GM18867 (cell line): ENCODE measurements around the gene GRIN2A.

ENCODE experiments used
- ATAC-seq: cut with Tn5 transposase; IDR thresholded peaks from one replicate; pipeline ENCODE4 v1.9.1; 2021; ENCODE audit warnings: mild to moderate bottlenecking, moderate library complexity; ENCODE audit not compliant: unreplicated experiment

Gene GRIN2A

GRCh38 chr16:9708972-9709620, 473.1 kb downstream of the GRIN2A start:
- no peak for ATAC-seq

- ATAC-seq, result no peak
These were observed 475.9 kb downstream of the GRIN2A start for GRCh38 chr16:9706217-9706836.

- ATAC-seq, result no peak
These were observed 478.5 kb downstream of the GRIN2A start for GRCh38 chr16:9703731-9704130.
